CD4-positive, alpha-beta T cell (primary cell): Measurements from ENCODE around the gene PTPRN2. TPM values are rescaled to one million over a fixed set of nuclear protein-coding genes. Genes with fewer than 3 reads are reported as not detected.

Experiments used
- ATAC-seq: fragments of 200-7000 bp; cut with Tn5 transposase; one replicate; pipeline ENCODE4 v1.10.0; 2022; ENCODE audit warnings: mild to moderate bottlenecking; ENCODE audit not compliant: poor library complexity
- CTCF ChIA-PET: fragments of 350-600 bp; sonication (Branson Sonifier 250); formaldehyde crosslinking; loops from one replicate; lab custom pipeline; 2021; ENCODE audit warnings: antibody characterized with exemption, inconsistent platforms; lab: Charles Lee
- POLR2A ChIA-PET: fragments of 350-600 bp; sonication (Branson Sonifier 250); formaldehyde crosslinking; loops from one replicate; lab custom pipeline; 2021; ENCODE audit warnings: antibody characterized with exemption, inconsistent platforms; lab: Charles Lee
- DNase-seq, 14 experiments: peaks; one replicate each; pipeline ENCODE4 v3.0.0-alpha.2; 2013 to 2020; ENCODE audit warnings: mixed read lengths in 2 of 14
- H3K27ac ChIP-seq, 2 donors: one replicate each; pipeline versions ENCODE4 v1.5.1 to v1.7.0; 2013; ENCODE audit warnings: low read length in 2 of 2, low read depth in 1 of 2, mild to moderate bottlenecking in 1 of 2
- H3K27me3 ChIP-seq, 2 experiments: 1 replicate in 1 of 2; 2 replicates in 1 of 2; pipeline versions ENCODE4 v1.6.1 to v1.7.0; 2013; ENCODE audit warnings: low read length in 2 of 2, control low read depth in 1 of 2, mild to moderate bottlenecking in 1 of 2, moderate library complexity in 1 of 2; ENCODE audit not compliant: insufficient read depth in 2 of 2, control insufficient read depth in 1 of 2
- H3K36me3 ChIP-seq: one replicate; pipeline ENCODE4 v1.6.1; 2013; ENCODE audit warnings: low read length, control low read depth; ENCODE audit not compliant: insufficient read depth
- H3K4me1 ChIP-seq: one replicate; pipeline ENCODE4 v1.6.1; 2013; ENCODE audit warnings: low read length, control low read depth; ENCODE audit not compliant: insufficient read depth
- H3K4me3 ChIP-seq: one replicate; pipeline ENCODE4 v1.5.1; 2013; ENCODE audit warnings: mild to moderate bottlenecking, low read length, moderate library complexity
- H3K9me3 ChIP-seq, 2 experiments: 1 replicate in 1 of 2; 2 replicates in 1 of 2; pipeline versions ENCODE4 v1.6.1 to v1.7.0; 2013; ENCODE audit warnings: low read length in 2 of 2, mild to moderate bottlenecking in 2 of 2, control low read depth in 1 of 2, moderate library complexity in 1 of 2; ENCODE audit not compliant: control insufficient read depth in 1 of 2, insufficient read depth in 1 of 2
- H3K27ac Mint-ChIP-seq: one replicate; pipeline ENCODE4 v1.8.0; 2020; ENCODE audit warnings: mixed read lengths
- H3K27me3 Mint-ChIP-seq: one replicate; pipeline ENCODE4 v1.8.0; 2021; ENCODE audit warnings: mixed read lengths
- H3K36me3 Mint-ChIP-seq: one replicate; pipeline ENCODE4 v1.8.0; 2021; ENCODE audit warnings: low read depth, mixed read lengths
- H3K4me1 Mint-ChIP-seq: one replicate; pipeline ENCODE4 v1.8.0; 2021; ENCODE audit warnings: low read depth, mixed read lengths
- H3K4me3 Mint-ChIP-seq: one replicate; pipeline ENCODE4 v1.8.0; 2020; ENCODE audit warnings: mild to moderate bottlenecking, mixed read lengths
- H3K9me3 Mint-ChIP-seq: one replicate; pipeline ENCODE4 v1.8.0; 2020; ENCODE audit warnings: mixed read lengths
- CTCF ChIP-seq: fragments of 200-600 bp; IDR thresholded peaks from one replicate; pipeline ENCODE4 v1.8.0; 2022; ENCODE audit warnings: antibody characterized with exemption, mild to moderate bottlenecking
- intact Hi-C, 2 experiments: fragments of 100-400 bp; cut with DNase I in 1 of 2; cut with micrococcal nuclease in 1 of 2; formaldehyde crosslinking; loops; one replicate each; pipeline versions ENCODE4 v1.15.1 to v1.9.0; 2023 to 2025; cut with DNase I, micrococcal nuclease
- total RNA-seq, 174 experiments: library from RNA in 2 of 174; stranded (reverse) in 2 of 174; gene quantifications; one replicate each; pipeline ENCODE4 v1.2.3 and lab custom pipeline; 2021 to 2026

The PTPRN2 gene
- total RNA-seq, 2 experiments from 2014 or later, result 0.34 to 0.44 TPM

GRCh38 chr7:157793973-157794745 is 793.5 kb downstream of the PTPRN2 start:
- no peak overlapping the region for H3K4me3 Mint-ChIP-seq
- Histone ChIP-seq H3K4me3 (no peak overlapping the region), H3K36me3 (no peaks in the 10 kb centered on the region), H3K9me3 (no peaks in the 10 kb centered on the region), H3K27me3 (no peaks in the 10 kb centered on the region), H3K27ac (no peak overlapping the region), H3K4me1 (no peaks in the 10 kb centered on the region)
- no peak for TF ChIP-seq CTCF
- intact Hi-C loops, result no loop called here
- no peak overlapping the region for H3K27ac Mint-ChIP-seq
- no peak for DNase-seq
- POLR2A ChIA-PET, result no interaction called here
- H3K9me3 Mint-ChIP-seq, result no peaks in the 10 kb centered on the region
- CTCF ChIA-PET, result no interaction called here
- ATAC-seq, result no peak
- H3K27me3 Mint-ChIP-seq, result no peaks in the 10 kb centered on the region
- H3K36me3 Mint-ChIP-seq, result no peaks in the 10 kb centered on the region
- H3K4me1 Mint-ChIP-seq, result no peaks in the 10 kb centered on the region

DNA sequence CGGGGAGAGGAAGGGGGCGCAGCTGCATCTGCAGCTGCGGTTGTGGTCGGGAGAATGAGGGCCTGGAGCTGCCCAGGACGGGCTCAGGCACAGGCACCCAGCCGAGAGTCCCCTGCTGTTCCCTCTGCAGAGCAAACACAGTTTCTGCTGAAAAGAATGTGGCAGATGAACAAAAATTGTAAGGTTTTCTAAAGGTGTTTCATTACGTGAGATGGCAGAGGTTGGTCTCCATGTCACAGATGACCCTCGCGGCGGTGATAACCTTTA is 794.6 kb downstream of the PTPRN2 start:
- Histone ChIP-seq H3K27me3 (no peaks in the 10 kb centered on the region), H3K4me1 (no peaks in the 10 kb centered on the region), H3K4me3 (no peak overlapping the region), H3K36me3 (no peaks in the 10 kb centered on the region), H3K9me3 (no peaks in the 10 kb centered on the region), H3K27ac (no peak overlapping the region)
- DNase-seq, result no peak
- no peak for TF ChIP-seq CTCF
- Mint-ChIP-seq H3K27me3 (no peaks in the 10 kb centered on the region), H3K4me3 (no peak overlapping the region), H3K36me3 (no peaks in the 10 kb centered on the region), H3K9me3 (no peaks in the 10 kb centered on the region), H3K4me1 (no peaks in the 10 kb centered on the region), H3K27ac (no peak overlapping the region)
- POLR2A ChIA-PET, result no interaction called here
- intact Hi-C loops, result no loop called here
- CTCF ChIA-PET, result no interaction called here
- ATAC-seq, result no peak

DNA sequence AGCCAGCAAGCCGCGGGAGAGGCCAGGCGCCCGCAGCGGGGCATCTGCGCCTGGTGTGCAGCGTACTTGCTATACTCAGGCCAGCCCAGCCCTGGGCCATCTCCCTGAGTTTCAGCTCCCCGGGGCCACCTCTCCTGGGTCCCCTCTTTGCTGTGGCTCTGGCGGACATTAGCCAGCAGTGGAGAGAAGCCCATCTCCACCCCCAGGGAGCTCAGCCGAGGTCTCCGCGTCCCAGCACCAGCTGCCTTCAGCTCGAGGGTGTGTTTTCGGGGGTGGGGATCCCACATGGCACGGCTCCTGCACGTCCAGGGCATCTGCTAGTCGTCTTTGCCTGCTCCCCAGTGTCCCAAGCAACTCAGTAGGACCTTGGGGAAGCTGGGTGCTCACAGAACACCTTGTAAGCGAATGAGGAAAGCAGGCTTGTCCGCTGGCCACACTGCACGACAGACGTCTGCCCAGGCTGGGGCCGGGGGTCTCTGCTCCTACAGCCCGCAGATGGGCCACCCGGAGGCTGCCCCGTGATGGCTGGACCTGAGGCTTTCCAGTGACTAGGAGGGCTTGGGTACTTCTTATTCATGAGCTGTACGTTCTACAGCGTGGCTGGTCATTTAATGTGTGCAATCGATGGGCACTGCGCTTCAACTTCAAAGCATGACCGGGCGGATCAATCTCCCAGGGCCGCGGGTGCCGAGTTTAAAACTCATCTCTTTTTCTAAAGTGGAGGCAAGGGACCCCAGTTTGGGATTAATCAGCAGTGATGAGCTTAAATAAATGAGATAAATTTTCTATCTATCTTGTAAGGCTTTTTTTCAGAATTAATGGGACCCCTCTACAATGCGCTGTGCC is 795.2 kb downstream of the PTPRN2 start:
- no peaks in the 10 kb centered on the region for H3K9me3 Mint-ChIP-seq
- no peak overlapping the region for H3K4me3 Mint-ChIP-seq
- no peaks in the 10 kb centered on the region for H3K4me1 Mint-ChIP-seq
- H3K36me3 Mint-ChIP-seq, result no peaks in the 10 kb centered on the region
- no peak for ATAC-seq
- TF ChIP-seq CTCF, result no peak
- intact Hi-C loops, result no loop called here
- no peak overlapping the region for H3K27ac Mint-ChIP-seq
- no peak for DNase-seq
- no peaks in the 10 kb centered on the region for H3K27me3 ChIP-seq
- ChIA-PET POLR2A (no interaction called here), CTCF (no interaction called here)
- H3K4me1 ChIP-seq, result no peaks in the 10 kb centered on the region
- no peak overlapping the region for H3K27ac ChIP-seq
- no peaks in the 10 kb centered on the region for H3K27me3 Mint-ChIP-seq
- H3K9me3 ChIP-seq, result no peaks in the 10 kb centered on the region
- no peak overlapping the region for H3K4me3 ChIP-seq
- H3K36me3 ChIP-seq, result no peaks in the 10 kb centered on the region
